Activated CD4-positive, CD25-positive, alpha-beta regulatory T cell treated with anti-CD3 and anti-CD28 coated beads, Interleukin-2, amount 50 U/mL, for 24 hours (primary cell): ENCODE results near the gene SLC25A39.
"Not testable (repeated sequence)": the region's sequence is repeated elsewhere in the genome, so short reads cannot be mapped to it uniquely, and the experiment has no call there.

Experiments used
- ATAC-seq, 2 donors: fragments of 150-1000 bp; cut with Tn5 transposase; one replicate each; pipeline ENCODE4 v1.10.0; 2021; ENCODE audit warnings: mild to moderate bottlenecking in 1 of 2, moderate library complexity in 1 of 2

SLC25A39 gene, protein sequence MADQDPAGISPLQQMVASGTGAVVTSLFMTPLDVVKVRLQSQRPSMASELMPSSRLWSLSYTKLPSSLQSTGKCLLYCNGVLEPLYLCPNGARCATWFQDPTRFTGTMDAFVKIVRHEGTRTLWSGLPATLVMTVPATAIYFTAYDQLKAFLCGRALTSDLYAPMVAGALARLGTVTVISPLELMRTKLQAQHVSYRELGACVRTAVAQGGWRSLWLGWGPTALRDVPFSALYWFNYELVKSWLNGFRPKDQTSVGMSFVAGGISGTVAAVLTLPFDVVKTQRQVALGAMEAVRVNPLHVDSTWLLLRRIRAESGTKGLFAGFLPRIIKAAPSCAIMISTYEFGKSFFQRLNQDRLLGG

DNA sequence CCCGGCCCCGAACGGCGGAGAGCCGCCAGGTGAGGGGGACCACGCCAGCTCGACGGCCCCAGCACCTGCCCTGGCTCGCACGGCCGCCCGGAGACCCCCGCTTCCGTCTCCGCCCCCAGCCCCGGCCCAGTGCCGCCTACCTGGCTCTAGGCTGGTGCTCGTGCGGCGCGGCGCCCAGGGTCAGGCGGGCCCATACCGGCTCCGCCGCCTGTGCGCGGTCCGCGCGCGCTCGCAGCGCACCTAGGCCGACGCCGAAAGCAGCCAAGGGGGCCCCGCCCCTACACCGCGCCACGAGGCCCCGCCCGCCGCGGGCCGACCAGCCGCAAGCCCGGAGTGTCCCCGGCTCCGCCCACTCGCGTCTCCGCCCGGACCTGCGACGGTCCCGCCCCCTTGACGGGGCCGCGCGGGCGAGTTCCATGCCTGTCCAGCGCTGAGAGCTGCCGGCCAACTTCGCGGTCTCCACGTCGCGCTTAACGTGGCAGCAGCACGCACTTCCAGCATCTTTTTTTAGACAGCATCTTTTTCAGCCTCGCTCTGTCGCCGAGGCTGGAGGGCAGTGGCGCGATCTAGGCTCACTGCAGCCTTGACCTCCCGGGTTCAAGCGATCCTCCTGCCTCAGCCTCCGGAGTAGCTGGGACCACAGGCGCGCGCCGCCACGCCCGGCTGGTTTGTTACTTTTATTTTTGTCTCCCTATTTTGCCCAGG, at the start of gene SLC25A39:
TSS of gene SLC25A39 (minus strand) at position 253 of the 705 bp plus-strand sequence. CDS start 1,261 bp downstream, outside the sequence.
- ATAC-seq, result peak; percentile 71 to 78

DNA sequence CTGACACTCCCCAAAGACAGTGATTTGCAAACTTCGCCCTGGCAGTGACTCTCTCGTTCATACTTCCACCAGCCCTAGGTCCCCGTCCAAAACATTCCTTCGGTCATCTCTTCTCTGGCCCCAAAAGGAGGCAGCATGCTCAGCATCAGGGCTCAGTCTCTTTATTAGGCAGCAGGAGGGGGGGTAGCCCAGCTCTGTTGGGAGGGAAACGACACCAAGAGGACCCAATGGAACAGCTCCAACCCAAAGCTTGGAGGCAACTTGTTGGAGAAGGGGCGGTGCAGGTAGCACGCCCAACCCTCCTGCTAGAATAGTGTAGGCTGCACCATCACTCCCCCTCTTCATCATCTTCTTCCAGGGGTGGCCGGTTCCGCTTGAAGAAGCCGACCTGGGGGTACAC, 47.4 kb upstream of the SLC25A39 start:
- ATAC-seq, result no peak

DNA sequence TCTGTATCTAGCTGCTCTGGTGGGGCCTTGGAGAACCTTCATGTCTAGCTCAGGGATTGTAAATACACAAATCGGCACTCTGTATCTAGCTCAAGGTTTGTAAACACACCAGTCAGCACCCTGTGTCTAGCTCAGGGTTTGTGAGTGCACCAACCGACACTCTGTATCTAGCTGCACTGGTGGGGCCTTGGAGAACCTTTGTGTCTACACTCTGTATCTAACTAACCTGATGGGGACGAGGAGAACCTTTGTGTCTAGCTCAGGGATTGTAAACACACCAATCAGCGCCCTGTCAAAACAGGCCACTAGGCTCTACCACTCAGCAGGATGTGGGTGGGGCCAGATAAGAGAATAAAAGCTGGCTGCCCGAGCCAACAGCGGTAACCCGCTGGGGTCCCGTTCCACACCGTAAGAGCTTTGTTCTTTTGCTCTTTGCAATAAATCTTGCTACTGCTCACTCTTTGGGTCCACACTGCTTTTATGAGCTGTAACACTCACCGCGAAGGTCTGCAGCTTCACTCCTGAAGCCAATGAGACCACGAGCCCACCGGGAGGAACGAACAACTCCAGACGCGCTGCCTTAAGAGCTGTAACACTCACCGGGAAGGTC, 44.9 kb upstream of the SLC25A39 start:
- not testable (repeated sequence) for ATAC-seq

DNA sequence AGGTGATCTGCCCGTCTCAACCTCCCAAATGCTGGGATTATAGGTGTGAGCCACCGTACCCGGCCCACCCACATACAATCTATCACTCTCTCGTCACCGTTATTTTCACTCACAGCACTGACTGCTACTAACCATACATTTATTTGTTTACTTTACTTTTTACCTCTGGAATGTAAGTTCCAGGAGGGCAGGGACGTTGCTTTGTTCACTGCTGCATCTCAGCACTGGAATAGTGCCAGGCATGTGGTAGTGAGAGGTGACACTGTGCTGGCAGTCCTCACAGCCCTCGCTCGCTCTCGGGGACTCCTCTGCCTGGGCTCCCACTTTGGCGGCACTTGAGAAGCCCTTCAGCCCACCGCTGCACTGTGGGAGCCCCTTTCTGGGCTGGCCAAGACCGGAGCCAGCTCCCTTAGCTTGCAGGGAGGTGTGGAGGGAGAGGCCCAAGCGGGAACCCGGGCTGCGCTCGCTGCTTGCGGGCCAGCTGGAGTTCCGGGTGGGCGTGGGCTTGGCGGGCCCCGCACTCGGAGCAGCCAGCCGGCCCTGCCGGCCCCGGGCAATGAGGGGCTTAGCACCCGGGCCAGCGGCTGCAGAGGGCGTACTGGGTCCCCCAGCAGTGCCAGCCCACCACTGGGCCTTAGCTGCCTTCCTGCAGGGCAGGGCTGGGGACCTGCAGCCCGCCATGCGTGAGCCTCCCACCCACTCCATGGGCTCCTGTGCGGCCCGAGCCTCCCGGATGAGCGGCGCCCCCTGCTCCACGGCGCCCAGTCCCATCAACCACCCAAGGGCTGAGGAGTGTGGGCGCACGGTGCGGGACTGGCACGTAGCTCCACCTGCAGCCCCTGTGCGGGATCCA, 44.0 kb upstream of the SLC25A39 start:
- ATAC-seq, result not testable (repeated sequence)

DNA sequence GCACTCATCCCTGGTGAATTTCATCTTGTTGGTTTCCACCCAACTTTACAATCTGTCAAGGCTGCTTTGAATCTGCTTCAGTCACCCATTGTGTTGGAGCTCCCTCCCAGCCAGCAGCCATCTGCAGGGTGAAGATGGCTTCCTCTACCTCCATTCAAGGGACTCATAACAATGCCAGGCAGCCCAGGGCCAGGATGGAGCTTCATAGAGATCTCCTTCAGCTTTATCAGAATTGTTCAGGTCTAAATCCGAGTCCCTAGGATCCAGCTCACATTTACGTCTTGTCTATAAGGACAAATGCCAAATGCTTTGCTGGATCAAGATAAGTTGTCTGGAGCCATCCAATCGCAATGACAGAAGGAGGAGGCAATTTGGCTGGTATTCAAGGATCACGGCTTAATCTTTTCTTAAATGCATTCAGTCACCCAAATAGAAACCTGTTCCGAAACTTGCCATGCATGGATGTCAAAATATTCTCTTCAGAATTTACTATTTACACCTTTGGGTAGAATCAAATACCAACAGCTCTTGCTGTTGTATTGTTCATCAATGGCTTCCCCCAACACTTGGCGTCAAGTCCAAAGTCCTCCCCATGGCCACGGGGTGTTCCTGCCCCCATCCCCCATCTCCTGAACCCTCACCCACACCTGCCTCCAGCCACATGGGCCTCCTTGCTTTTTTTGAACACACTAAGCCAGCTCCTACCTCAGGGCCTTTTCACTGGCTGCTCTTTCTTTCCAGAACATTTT, 42.8 kb upstream of the SLC25A39 start:
- ATAC-seq, result no peak

DNA sequence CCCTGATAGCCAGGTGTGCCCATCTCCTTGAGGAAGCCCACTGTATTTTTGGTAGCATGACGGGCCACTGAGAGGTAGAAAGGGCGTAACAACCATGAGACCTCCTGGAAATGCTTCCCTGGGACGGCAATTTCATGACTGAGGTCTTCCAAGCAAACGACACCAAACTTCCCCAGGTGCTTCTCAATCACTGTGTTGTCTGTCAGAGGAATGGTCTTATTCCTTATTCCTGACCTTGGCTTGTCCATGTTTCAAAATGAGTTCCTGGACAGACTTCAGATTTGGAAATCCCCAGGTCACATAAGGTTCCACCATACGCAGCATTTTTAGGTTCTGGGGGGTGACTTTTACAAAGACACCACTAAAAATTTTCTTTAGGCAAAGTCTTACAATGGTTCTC, 40.4 kb upstream of the SLC25A39 start:
- ATAC-seq, result not testable (repeated sequence)

DNA sequence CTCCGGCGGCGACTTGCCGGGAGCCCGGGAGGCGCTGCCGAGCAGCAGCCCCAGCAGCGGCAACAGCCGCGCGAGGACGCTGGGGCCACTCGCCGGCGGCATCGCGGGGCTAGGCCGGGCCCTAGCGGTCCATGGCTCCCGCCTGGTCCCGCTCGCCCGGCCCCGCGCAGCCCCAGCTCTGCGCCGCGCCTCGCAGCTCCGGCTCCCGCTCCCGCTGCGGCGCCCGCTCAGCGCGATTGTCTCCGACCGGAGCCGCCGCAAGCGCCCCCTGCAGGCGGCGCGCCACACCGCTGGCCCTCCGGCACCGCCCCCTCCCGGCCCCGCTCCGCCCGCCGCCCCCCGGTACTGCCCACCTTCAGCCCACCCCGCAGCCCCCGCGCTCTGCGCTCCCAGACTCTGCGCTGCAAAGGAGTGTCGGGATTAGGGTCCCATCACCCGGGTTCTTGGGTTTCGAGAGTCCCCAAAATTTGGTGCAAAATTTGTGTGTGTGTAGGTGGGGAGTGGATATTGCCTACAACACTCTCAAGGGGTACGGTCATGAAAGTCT, 39.1 kb upstream of the SLC25A39 start, which contains the start of gene FAM171A2:
TSS of gene FAM171A2 (minus strand) at position 241 of the 547 bp plus-strand sequence. CDS start at position 102, 139 bp downstream.
- ATAC-seq, result peak; percentile 90

DNA sequence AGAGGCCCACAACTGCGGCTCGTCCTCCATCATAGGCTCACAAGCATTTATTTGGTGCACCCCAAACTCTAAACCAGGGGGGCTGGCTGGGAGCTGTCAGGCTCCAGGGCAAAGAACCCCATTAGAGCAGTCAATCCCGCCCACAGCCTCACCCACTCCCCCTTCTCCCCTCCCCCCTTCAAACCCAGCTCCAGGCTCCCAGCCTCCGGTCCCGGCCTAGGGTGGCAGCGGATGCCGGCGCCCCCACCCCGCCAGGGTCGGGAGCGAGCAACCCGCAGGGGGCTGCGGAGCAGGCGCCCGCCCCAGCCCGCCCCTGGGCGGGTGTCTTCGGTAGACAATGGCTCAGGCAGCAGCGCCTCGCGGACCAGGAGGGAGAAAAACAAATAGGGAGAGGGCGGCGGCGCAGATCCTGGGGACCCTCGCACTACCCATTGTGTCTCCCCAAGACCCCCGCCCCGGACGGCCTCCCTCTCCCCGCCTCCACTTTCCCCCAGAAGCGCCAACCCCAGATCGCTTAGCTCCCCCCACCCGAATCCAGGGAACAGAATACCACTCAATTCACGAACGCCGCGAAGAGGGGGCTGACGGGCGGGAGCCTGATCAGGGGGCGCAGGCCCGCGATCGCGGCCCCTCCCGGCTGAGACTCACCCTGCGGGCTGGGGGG, 38.5 kb upstream of the SLC25A39 start:
- peak; percentile 9 to 26 for ATAC-seq

DNA sequence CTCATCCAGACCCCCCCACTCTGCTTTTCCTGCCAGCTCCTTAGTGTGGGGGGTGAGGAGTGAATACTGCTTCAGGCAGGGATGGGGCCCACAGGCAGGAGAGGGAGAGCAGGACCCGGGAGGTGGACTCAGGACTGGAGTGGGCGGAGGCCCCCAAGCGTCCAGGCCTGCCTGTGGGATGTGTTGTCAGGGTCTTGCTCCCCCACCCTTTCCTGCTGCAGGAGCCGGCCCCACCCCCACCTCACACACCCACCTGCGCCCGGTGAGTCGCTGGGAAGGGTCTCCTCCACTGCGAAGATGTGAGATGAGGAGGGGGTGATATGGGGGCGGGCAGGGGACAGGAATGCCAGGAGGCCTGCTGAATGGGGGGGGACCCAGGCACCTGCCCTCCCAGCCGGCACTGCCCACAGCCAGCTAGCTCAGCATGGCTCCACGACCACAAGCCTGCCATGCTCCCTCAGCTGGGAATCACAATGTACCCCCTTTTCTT, 37.9 kb upstream of the SLC25A39 start:
- no peak for ATAC-seq

DNA sequence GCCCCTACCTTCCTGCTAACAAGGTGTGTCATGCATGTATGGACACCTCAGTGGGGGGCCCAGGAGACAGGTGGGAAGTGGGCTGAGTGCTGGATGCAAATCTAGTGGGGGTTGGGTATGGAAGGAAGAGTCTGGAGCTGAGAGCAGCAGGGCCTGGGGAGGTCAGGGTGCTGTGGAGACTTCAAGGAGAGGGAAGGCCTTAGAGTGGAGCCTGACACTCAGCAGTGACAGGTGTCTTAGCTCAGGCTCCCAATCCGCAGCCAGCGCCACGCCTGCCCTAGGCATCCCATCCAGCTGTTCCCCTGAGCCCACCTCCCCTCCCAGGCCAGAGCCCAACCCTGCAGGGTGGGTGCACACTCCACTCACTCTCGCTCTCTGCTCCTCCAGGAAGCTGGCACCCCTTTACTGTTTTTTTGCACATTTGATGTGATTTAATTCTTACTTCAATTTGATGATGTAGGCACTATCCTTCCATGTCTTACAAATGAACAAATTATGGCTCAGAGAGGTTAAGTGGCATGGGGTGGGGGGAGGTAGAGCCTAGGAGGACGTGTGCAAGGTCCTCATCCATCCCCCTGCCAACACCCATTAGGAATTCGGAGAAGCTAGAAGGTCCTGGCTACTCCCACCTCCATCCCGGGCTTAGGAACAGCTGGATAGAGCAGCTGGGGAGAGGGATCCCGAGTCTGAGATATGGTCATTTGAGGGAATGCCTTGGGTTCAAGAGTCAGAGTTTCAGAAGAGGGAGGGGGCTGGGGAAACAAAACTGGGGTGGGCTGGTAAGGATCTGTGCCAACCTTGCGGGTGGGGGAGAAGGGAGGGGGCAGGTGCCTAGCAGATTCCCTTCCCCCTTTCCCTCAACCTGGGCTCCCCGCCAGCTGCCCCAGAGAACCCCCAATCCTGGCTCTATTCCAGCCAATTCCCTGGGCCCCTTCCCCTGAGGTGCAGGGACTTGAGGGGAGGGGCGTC, 37.0 kb upstream of the SLC25A39 start:
- ATAC-seq, result no peak

DNA sequence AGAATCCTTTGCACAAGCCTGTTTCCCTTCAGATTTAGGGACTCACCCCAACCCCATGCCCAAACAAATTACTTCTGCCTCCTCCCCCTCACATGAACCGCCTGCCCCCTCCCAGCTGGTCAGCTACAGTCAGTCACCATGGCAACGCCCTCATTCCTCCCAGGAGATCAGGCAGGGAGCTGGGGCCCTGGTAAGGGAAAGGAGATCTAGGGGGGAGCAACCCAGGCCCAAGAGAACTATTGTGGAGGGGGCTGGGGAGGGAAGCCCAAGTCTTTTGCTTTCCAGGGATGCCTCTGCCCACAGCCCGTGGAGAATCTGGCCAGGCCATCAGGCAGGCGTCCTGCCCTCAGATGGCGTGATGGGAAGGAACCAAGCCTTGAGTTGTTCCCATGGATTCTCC, 36.2 kb upstream of the SLC25A39 start:
- no peak for ATAC-seq

DNA sequence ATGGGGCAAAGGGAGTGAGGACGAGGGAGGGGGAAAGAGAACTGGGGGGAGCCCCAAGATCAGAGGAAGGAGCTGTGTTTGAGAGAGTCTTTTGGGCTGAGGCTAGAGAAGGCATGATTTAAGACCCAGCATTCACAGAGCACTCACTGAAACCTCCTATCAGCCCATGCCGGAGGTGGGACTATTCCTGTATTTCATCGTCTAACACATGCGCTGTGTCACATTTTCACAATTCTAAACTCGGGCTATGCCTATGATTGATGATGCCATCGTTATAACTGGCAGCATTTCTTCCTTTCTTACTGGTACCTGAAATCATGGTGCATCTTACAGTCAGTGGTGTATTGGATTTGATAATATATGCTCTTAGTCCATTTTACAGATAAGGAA, 35.5 kb upstream of the SLC25A39 start:
- no peak for ATAC-seq

DNA sequence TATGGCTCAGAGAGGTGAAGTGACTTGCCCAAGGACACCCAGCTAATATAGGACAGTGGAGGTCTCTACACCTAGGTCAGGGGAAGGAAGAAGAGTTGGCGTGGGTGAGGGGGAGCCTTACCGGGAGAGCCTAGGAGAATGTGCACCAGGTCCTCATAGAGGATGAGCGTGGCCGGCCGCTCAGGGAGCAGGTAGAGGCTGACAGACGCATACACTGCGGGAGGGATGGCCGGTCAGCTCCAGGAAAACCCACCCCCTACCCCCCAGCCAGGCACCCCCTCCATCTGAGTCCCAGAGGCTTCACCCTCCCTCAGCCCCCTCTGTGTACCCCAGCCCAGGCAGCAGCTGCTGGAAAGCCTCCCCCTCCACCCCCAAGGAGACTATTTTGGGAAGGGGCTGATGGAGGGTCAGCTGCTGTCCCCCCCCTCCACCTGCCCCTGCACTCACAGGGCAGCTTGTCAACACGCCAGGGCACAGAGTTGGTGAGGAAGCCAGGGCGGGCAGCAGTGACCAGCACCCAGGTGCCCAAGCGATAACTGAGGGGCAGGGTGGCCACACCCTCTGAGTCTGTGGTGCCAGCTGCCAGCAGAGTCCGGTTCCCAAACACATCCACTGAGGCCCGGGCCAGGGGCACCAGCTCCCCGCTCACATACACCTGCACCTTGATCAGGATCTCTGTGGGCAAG, 35.0 kb upstream of the SLC25A39 start:
- no peak for ATAC-seq

DNA sequence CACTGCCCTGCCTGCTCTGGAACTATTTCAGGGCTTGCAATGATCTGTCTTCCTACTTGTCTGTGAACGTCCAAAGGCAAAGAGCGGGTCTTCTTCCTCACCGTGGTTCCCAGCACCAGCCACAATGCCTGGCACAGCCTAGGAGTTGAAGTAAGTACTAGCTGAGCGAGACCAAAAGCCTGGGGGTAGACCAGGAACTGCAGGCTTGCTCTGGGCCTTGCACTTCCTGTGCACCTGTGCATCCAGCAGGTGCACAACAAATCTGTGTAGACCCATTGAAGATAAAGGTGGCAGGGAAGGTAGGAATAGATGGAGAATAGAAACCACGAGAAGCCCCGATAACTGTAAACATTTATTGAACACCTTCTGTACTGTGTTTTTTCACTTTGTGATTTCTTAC, 34.4 kb upstream of the SLC25A39 start:
- ATAC-seq, result no peak

DNA sequence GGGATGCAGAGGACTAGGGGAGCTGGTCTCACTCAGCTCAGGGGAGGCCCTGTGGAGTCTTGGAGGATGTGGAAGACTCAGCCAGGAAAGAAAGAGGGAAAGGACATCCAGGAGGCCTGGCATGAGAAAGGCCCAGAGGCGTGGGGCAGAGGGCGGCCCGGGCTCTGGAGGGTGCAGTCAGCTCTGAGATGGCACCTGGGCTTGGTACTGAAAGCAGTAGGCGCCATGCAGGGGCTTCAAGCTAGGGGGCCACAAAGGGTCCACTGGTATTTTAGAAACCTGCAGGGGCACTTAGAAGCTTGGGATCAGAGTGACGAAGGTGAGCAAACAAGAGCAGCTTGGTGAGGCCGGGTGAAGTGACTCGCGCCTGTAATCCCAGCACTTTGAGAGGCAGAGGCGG, 33.4 kb upstream of the SLC25A39 start:
- no peak for ATAC-seq

DNA sequence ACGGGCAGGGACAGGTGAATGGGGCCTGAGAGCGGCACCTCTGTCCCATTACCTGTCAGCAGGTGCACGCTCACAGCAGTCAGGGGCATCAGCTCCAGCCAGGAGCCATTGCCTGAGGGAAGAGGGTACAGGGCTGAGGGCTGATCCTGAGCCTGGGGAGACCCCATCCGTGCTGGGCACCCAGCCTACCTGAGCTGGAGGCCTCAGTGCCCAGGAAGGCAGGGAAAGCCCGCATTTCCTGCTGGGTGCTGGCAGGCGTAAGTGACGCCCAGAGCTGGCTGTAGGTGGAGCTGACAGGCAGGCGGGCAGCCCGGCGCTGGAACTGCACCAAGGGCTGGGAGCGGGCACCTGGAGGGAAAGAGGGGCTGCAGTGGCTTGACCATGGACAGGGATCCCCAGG, 31.6 kb upstream of the SLC25A39 start:
- no peak for ATAC-seq

DNA sequence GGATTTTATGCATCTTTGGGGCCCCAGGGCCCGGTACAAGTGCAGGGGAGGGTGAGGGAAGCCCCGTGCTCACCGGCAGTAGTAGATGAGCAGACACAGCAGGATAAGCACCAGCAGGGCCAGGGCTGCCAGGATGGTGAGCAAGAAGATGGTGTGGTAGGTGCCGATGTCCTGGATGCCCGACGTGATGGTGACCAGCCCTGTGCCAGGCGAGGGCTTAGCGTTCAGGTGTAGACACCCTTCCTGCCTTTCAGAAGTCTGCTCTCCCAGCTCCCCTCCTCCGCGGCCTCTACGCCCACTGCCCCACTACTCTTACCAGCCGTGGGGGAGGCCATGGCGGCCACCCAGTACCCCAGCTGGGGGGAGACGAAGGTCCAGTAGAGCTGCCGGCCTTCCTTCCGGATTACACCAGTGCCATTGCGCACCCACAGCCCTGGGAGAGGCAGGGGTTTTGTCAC, 31.0 kb upstream of the SLC25A39 start:
- ATAC-seq, result no peak
